NCI-H524 treated with DMSO at 0.1 percent for 48 hours (cell line): ENCODE data around the gene CYTH3.
"Not testable (repeated sequence)": the region's sequence is repeated elsewhere in the genome, so short reads cannot be mapped to it uniquely, and the experiment has no call there.

Experiments
- DNase-seq: peaks from one replicate; lab custom pipeline; 2025; lab: John Stamatoyannopoulos, UW

Gene CYTH3

GRCh38 chr7:6283391-6284054, 11.1 kb upstream of the CYTH3 start:
- not testable (repeated sequence) for DNase-seq

DNA sequence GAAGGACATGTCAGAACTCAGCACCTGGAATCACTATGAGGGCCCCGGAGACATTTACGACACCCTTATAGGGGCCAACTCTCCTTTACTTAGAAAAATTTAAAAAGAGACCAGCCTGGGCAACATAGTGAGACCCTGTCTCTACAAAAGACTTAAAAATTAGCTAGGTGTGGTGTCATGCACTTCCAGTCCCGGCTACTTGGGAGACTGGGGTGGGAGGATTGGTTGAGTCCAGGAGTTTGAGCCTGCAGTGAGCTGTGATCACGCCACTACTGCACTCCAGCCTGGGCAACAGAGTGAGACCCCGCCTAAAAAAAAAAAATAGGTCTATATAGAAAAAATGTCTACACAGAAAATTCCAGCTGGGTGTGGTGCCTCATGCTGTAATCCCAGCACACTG, 7.5 kb upstream of the CYTH3 start:
- no peak for DNase-seq

GRCh38 chr7:6279341-6279740, 6.9 kb upstream of the CYTH3 start:
- DNase-seq, result no peak

DNA sequence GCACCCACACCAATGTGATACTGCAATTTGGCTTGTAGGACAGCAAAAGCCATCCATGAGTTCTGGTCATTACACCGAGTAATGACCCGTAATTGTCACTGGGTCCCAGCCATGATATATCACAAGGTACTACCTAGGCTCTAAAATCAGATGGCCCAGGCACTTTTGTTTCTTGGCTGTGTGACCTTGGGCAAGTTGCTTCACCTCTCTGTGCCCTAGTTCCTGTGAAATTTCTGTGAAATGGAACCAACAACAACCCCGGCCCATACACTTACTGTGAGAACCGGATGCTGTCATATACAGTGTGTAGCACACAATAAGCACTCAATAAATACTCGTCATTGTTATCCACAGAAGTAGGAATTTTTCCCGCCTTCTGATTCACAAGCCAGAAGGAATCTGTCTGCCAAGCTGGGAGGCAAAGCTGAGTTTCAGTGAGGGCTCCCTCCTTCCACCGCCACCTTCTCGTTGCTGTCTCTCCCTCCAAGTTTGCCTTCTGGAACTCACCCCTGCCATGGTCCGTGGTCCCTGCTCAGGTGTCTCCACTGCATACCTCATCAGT, 6.4 kb upstream of the CYTH3 start:
- DNase-seq, result no peak

GRCh38 chr7:6277476-6277875, 5.1 kb upstream of the CYTH3 start:
- DNase-seq, result no peak

DNA sequence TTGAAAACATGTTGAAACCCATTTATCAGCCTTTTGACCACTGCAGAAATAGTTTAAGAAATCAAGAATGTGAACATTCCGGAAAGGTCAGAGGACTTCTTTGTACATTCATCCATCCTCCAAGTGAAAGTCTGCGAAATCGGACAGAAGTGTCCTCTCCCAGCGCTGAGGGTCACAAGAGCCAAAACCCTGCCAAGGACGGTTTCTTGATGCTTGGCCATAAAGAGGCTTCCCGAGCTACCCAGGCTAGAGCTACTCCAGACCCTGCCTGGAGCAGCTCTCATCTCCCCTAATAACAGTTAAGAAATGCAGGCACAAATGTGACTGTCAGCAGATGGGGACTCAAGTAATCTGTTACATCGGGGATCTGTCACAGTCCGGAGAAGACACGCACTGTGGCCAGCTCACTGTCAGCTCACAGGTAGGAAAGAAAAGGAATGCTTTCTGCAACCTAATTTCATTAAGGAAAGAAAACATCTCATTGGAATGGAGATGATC, 4.5 kb upstream of the CYTH3 start:
- peak; percentile 21 for DNase-seq

DNA sequence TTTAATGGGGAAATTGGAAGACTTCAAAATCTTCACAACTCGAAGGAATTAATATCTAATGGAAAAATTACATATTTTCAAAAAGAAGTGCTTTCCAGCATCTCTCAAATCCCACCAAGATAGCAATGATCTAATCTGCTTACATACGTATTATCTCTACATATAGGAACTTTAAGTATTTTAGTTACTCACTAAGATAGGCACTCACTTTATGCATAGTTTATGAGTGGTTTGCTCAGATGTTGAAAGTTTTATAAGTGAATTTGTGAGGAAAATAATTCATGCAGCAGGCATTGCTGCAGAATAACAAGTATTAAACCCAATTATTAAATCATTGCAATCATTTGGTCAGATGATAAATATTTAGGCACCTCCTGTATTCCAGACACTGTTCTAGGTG, 2.3 kb upstream of the CYTH3 start:
- no peak for DNase-seq

DNA sequence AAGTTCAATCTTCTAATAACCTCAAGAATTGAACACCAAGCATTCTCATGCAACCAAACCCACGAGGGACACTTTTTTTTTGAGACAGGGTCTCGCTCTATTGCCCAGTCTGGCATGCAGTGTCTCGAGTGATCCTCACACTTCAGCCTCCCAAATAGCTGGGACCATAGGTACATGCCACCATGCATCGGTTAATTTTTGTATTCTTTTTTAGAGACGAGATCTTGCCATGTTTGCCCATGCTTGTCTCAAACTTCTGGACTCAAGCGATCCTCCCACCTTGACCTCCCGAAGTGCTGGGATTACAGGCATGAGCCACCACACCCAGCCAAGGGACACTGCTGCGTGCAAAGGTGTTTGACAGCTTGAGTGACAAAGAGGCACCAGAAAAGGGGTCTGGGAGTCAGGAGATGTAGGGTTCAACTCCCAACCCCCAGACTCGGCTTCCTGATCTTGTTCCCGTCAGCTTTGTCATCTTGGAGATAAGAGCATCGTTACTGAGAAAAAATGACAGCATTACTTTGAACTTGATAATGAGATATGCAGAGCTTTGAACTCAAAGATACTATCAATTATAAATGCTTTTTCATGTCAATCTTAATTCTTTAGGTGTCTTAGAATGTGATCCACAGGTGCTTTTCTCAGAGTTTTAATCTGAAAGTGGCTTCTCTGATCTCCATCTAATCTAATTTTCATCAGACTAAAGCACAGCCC, 1.6 kb upstream of the CYTH3 start:
- DNase-seq, result no peak

- peak; percentile 32 for DNase-seq
Observed at GRCh38 chr7:6273380-6273837, 985 bp upstream of the CYTH3 start.

GRCh38 chr7:6271694-6272440, 557 bp downstream of the CYTH3 start:
- no peak for DNase-seq

DNA sequence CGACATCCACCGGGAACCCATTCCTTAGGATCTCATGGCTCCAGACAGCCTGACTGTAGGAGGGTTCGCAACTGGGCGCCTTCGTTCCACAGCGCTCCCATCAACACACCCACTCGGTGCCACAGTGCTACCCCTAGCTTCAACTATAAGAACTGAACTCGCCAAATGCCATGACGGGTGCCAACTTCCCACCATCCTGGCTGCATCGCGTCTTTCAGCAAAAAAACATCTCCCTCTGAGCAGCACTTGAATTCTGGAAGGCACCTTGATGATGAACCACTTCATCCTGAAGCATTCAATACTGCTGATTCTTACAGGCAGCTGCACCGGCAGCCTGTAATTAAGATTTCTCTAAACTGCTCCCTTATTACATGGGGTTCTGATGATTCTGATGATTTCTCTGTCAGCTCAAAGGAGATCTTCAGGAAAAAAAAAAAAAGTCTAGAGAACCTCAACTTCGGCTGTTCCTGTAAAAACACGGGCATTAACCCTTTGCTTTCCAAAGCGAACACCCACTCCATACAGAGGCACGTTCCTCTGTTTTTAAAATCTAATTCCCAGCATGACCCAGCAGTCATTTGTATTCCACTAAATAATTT, 1.3 kb downstream of the CYTH3 start:
- no peak for DNase-seq

- no peak for DNase-seq
Observed at GRCh38 chr7:6269527-6269926, 2.9 kb downstream of the CYTH3 start.

- DNase-seq, result no peak
Observed at GRCh38 chr7:6268907-6269306, 3.5 kb downstream of the CYTH3 start.

GRCh38 chr7:6268023-6268900, 4.2 kb downstream of the CYTH3 start:
- peak; percentile 54 for DNase-seq

GRCh38 chr7:6266699-6267098, 5.7 kb downstream of the CYTH3 start:
- DNase-seq, result no peak

DNA sequence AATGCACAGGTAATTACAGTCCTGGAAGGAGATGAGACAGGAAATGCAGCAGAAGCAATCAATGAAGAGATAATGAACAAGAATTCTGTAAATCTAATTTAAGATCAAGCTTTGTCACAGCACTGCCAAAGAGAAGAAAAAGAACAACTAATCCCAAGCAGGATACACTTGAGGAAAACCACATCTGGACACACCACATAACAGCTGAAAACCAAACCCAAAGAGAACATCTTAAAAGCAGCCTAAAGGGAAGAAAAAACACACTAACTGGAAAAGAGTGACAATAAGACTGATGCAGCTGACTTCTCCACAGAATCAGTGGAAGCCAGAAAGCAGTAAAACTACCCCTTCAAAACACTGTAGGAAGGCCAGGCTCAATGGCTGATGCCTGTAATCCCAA, 10.2 kb downstream of the CYTH3 start:
- DNase-seq, result no peak

DNA sequence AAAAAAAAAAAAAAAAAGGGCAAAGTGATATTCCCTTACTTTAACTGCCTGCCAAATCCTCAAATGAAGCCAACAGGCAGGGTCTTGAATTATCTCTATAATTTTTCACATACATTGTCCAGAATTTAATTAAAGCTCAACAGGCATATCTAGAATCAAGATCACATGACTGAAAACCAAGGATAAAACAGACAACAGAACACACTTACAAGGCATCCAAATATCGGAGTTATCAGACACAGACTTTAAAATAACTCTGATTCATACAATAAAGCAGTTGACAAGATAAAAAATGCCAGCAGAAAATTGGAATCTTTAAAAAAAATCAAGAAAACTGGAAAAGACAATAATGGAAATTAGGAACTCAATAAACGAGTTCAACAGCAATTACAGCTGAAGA, 10.7 kb downstream of the CYTH3 start:
- DNase-seq, result no peak

- no peak for DNase-seq
Observed at GRCh38 chr7:6260291-6261187, 11.9 kb downstream of the CYTH3 start.

DNA sequence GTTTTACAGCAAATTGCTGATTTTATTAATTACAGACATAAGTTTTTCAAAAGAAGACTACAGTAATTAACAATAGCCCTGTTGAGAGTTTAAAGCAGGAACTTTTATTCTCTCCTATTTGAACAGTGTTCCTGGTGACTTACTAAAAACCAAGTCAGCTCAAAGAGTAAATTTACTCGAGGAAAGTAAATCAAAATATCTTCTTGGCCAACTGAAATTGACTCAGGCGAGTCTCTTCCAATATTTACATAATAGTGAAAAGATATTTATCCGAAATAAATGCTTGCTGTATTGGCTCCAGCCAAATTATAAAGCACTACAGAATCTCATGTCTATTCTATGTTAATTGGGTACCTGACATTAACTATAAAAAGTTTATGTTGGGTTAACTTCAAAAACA, 13.2 kb downstream of the CYTH3 start:
- DNase-seq, result no peak
